VCaP (cell line): Measurements from ENCODE around the gene SIGLEC14.

Experiments
- H3K27ac ChIP-seq: fragments of 450-650 bp; 2 replicates; pipeline ENCODE4 v1.5.1; 2017
- CTCF ChIP-seq: fragments of 450-650 bp; conservative IDR thresholded peaks from 2 replicates; pipeline ENCODE4 v1.5.1; 2017; ENCODE audit warnings: mild to moderate bottlenecking, moderate library complexity

Gene SIGLEC14

GRCh38 chr19:51628153-51628939 lies 18.3 kb downstream of the SIGLEC14 start:
- no peak for TF ChIP-seq CTCF

GRCh38 chr19:51627491-51628138 lies 19.0 kb downstream of the SIGLEC14 start:
- no peak for TF ChIP-seq CTCF
- H3K27ac ChIP-seq, result no peak overlapping the region

More at GRCh38 chr19:51628153-51628939, 18.3 kb downstream of the SIGLEC14 start:
- H3K27ac ChIP-seq, result no peak overlapping the region

- no peak for TF ChIP-seq CTCF
- no peak overlapping the region for H3K27ac ChIP-seq
These were observed 19.9 kb downstream of the SIGLEC14 start for GRCh38 chr19:51626675-51627074.

GRCh38 chr19:51621178-51621577 lies 25.4 kb downstream of the SIGLEC14 start:
- no peak for TF ChIP-seq CTCF

GRCh38 chr19:51615991-51616390 lies 30.6 kb downstream of the SIGLEC14 start:
- peak overlapping the region; percentile 13; the same call in 1 of the 2 replicates for H3K27ac ChIP-seq
- TF ChIP-seq CTCF, result no peak

More at GRCh38 chr19:51621178-51621577, 25.4 kb downstream of the SIGLEC14 start:
- no peak overlapping the region for H3K27ac ChIP-seq

GRCh38 chr19:51614789-51615188 lies 31.8 kb downstream of the SIGLEC14 start:
- H3K27ac ChIP-seq, result no peak overlapping the region
- TF ChIP-seq CTCF, result no peak

- TF ChIP-seq CTCF, result no peak
- no peak overlapping the region for H3K27ac ChIP-seq
These were observed 36.0 kb downstream of the SIGLEC14 start for GRCh38 chr19:51610576-51610975.
